WERI-Rb-1 (cell line): ENCODE measurements around the gene ABCC5.

Experiments used
- DNase-seq: peaks from one replicate; pipeline ENCODE4 v3.0.0-alpha.2; 2020
- H3K27ac ChIP-seq: fragments of 250-450 bp; sonication (Bioruptor Pico); 2 replicates; pipeline ENCODE4 v1.5.1; 2020; ENCODE audit warnings: mild to moderate bottlenecking, moderate library complexity
- H3K27me3 ChIP-seq: fragments of 250-450 bp; sonication (Bioruptor Pico); 2 replicates; pipeline ENCODE4 v1.5.1; 2021; ENCODE audit warnings: mild to moderate bottlenecking, low read depth, moderate library complexity; ENCODE audit not compliant: insufficient read depth, severe bottlenecking
- H3K36me3 ChIP-seq: fragments of 250-450 bp; sonication (Bioruptor Pico); 2 replicates; pipeline ENCODE4 v1.5.1; 2020; ENCODE audit warnings: mild to moderate bottlenecking, moderate library complexity
- H3K4me3 ChIP-seq: 2 replicates; pipeline ENCODE4 v1.5.1; 2011; ENCODE audit warnings: low read depth, mild to moderate bottlenecking, control low read depth, low read length
- H3K9me3 ChIP-seq: fragments of 250-450 bp; sonication (Bioruptor Pico); 2 replicates; pipeline ENCODE4 v1.5.1; 2021; ENCODE audit warnings: mild to moderate bottlenecking, moderate library complexity; ENCODE audit not compliant: severe bottlenecking
- TF ChIP-seq, protein P1 (sequence below): IDR thresholded peaks from 2 replicates; pipeline ENCODE4 v1.5.1; 2011; ENCODE audit warnings: low read depth, mild to moderate bottlenecking, control low read depth, inconsistent platforms, low read length

Gene ABCC5

DNA sequence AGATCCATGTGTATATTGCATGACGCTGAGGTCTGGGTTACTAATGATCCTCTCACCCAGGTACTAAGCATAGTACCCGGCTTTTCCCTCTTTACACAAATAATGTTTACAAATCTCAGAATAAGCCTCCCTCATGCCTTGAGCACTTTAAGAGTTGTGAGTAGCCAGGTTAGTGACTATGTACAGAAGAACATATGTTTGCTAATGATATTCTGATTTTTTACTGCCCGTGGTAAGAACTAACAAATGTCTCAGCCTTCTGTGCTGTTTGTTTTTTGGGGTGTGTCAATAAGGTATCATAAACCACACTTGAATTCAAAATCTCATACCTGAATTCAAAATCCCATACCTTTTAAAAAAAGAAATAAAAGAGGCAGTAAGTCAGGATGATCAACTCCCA, 59.5 kb downstream of the ABCC5 start:
- H3K27ac ChIP-seq = no peak overlapping the region
- no peak for DNase-seq
- H3K36me3 ChIP-seq = no peaks in the 10 kb centered on the region
- H3K4me3 ChIP-seq = no peak overlapping the region
- no peaks in the 10 kb centered on the region for H3K27me3 ChIP-seq
- TF ChIP-seq, protein P1, sequence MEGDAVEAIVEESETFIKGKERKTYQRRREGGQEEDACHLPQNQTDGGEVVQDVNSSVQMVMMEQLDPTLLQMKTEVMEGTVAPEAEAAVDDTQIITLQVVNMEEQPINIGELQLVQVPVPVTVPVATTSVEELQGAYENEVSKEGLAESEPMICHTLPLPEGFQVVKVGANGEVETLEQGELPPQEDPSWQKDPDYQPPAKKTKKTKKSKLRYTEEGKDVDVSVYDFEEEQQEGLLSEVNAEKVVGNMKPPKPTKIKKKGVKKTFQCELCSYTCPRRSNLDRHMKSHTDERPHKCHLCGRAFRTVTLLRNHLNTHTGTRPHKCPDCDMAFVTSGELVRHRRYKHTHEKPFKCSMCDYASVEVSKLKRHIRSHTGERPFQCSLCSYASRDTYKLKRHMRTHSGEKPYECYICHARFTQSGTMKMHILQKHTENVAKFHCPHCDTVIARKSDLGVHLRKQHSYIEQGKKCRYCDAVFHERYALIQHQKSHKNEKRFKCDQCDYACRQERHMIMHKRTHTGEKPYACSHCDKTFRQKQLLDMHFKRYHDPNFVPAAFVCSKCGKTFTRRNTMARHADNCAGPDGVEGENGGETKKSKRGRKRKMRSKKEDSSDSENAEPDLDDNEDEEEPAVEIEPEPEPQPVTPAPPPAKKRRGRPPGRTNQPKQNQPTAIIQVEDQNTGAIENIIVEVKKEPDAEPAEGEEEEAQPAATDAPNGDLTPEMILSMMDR = no peak
- H3K9me3 ChIP-seq = no peaks in the 10 kb centered on the region

DNA sequence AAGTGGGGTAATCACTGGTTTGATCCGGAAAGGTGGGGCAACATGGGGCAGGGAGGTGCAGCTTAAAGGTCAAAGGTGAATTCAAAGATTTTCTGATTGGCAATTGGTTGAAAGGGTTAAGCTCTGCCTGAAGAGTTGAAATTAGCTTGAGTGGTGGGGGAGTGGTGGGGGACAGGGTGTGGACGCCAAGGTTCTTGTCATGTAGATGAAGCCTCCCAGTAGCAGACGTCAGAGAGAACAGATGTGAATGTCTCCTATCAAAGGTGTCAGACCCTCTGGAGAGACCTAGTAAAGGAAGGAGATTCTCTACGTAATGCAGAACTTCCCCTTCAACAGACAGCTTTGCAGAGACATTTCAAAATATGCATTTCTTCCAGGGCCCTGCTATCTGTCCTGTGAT, 62.8 kb downstream of the ABCC5 start:
- Histone ChIP-seq H3K9me3 (no peaks in the 10 kb centered on the region), H3K36me3 (peaks cover 2% of the 10 kb centered on the region; the same call in 1 of the 2 replicates), H3K4me3 (no peak overlapping the region), H3K27me3 (no peaks in the 10 kb centered on the region), H3K27ac (no peak overlapping the region)
- no peak for DNase-seq
- TF ChIP-seq, protein P1 = no peak

DNA sequence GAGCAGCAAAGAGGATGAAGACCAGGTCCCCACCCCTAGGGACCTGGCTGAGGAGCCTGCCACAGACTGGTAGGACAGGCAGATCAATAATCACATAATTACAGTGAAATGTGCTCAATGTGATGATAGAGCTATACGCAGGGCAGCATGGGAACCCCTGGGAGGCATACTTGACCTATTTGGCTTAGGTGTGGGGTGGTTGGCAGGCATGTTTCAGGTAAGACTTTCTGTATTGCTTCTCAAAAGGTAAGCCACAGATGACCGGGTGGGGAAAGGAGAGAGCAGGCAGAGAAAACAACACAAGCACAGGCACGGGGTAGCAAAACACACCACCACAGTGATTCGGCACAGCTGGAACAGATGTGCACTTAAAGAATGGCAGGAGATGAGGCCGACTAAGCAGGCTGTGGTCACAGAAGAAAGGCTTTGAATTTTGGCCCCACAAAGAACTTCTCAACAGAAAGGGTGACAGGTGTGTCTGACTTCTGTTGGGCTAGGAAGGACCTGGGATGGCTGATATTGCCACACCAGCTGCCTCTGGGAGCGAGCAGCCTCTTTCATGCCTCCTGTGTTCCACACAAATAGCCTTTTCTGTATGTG, 64.1 kb downstream of the ABCC5 start:
- Histone ChIP-seq H3K27ac (no peak overlapping the region), H3K36me3 (peaks cover 10% of the 10 kb centered on the region)

DNA sequence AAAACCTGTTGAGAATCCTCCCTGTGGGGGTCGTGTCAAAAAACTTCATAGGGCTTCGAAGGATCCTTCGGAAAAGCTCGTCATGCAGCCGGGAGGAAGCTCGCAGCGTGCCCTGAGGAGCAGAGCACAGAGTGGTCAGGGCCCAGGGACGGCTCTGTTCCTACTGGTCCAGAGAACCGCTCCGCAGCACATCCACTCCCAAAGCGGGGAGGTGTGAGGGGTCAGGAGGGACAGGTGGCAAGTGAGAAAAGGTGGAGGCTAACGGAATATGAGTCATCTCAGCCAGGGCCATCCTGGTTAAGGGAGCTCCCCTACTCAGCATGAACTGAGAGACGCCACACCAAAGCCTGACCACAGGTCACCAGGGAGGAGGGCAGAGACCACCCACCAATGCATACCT, 66.2 kb downstream of the ABCC5 start:
- no peak overlapping the region for H3K4me3 ChIP-seq
- H3K27me3 ChIP-seq = no peaks in the 10 kb centered on the region
- no peak overlapping the region for H3K27ac ChIP-seq
- peaks cover 16% of the 10 kb centered on the region for H3K36me3 ChIP-seq
- H3K9me3 ChIP-seq = no peaks in the 10 kb centered on the region
- TF ChIP-seq, protein P1 = no peak
- no peak for DNase-seq

More for the DNA sequence above, 64.1 kb downstream of the ABCC5 start:
- Histone ChIP-seq H3K27me3 (no peaks in the 10 kb centered on the region), H3K9me3 (no peaks in the 10 kb centered on the region), H3K4me3 (no peak overlapping the region)
- TF ChIP-seq, protein P1 = no peak
- DNase-seq = no peak

DNA sequence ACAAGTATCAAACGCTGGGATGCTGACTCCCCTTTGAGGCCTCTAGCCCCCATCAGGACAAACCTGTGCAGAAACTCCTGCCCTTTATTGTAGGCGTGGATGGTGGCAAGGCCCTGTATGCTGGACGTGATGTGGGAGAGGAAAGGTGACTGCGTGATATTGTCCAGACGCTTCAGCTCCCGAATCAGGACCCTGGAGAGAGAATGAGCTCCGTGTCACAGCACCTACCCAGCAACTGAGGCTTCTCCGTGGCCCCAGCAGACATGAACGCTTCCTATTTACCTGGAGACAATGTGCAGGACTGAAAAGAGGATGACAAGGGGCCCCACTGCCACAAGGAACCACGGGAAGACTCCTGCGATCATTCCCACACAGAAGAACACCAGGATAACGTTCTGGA, 68.0 kb downstream of the ABCC5 start:
- Histone ChIP-seq H3K4me3 (no peak overlapping the region), H3K27me3 (no peaks in the 10 kb centered on the region), H3K27ac (no peak overlapping the region), H3K9me3 (no peaks in the 10 kb centered on the region), H3K36me3 (peaks cover 34% of the 10 kb centered on the region)
- TF ChIP-seq, protein P1 = no peak
- no peak for DNase-seq

DNA sequence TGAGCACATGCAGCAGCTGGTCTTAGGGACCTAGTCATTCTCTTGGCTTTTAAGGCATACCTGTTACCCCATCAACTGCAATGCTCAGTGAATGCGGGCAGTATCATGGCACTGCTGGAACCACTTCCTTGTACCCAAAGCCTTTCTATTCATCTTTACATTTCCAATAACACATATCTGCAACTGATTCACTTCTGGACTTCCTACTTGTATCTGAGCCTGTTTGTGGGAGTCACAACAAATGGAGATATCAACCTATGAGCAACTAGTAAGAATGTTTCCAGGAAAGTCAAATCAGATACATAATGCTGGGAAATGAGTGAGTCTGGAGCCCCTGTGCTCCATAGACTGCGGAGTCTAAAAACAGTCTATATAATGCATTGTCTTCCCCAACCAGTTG, 71.6 kb downstream of the ABCC5 start:
- TF ChIP-seq, protein P1 = no peak
- Histone ChIP-seq H3K4me3 (no peak overlapping the region), H3K36me3 (peaks cover 32% of the 10 kb centered on the region), H3K9me3 (no peaks in the 10 kb centered on the region), H3K27me3 (no peaks in the 10 kb centered on the region), H3K27ac (no peak overlapping the region)
- no peak for DNase-seq
